ENCODE data around the gene DSTN.

DSTN gene

GRCh38 chr20:17555106-17555505, 14.8 kb upstream of the DSTN start:
- DNase-seq = no peak

GRCh38 chr20:17556837-17557674, 12.8 kb upstream of the DSTN start:
- no peak for DNase-seq

- no peak for DNase-seq
Observed at GRCh38 chr20:17557675-17558006, 12.2 kb upstream of the DSTN start.

- DNase-seq = peak; percentile 60 to 65
Observed at GRCh38 chr20:17558154-17558940, 11.5 kb upstream of the DSTN start.

- no peak for DNase-seq
Observed at GRCh38 chr20:17558941-17559304, 11.0 kb upstream of the DSTN start.

GRCh38 chr20:17559338-17559737, 10.5 kb upstream of the DSTN start:
- DNase-seq = no peak

- no peak for DNase-seq
Observed at GRCh38 chr20:17560344-17561074, 9.4 kb upstream of the DSTN start.

GRCh38 chr20:17562804-17563305, 7.0 kb upstream of the DSTN start:
- DNase-seq = no peak

GRCh38 chr20:17565169-17565845, 4.6 kb upstream of the DSTN start:
- no peak for DNase-seq

GRCh38 chr20:17566345-17566744, 3.5 kb upstream of the DSTN start:
- no peak for DNase-seq

- peak in 1 of 2 experiments; percentile 12 for DNase-seq
Observed at GRCh38 chr20:17568045-17568788, 1.7 kb upstream of the DSTN start.

- DNase-seq = peak in 1 of 2 experiments; percentile 15
Observed at GRCh38 chr20:17568972-17569521, 828 bp upstream of the DSTN start.

- peak; percentile 38 to 46 for DNase-seq
Observed at GRCh38 chr20:17570347-17571152, 675 bp downstream of the DSTN start.

GRCh38 chr20:17571153-17571527, 1.3 kb downstream of the DSTN start:
- DNase-seq = no peak

- DNase-seq = no peak
Observed at GRCh38 chr20:17572034-17572638, 2.3 kb downstream of the DSTN start.

GRCh38 chr20:17573463-17573862, 3.6 kb downstream of the DSTN start:
- DNase-seq = no peak

GRCh38 chr20:17576215-17576614, 6.3 kb downstream of the DSTN start:
- no peak for DNase-seq

GRCh38 chr20:17579369-17580039, 9.6 kb downstream of the DSTN start:
- DNase-seq = no peak

- no peak for DNase-seq
Observed at GRCh38 chr20:17580895-17581294, 11.0 kb downstream of the DSTN start.

GRCh38 chr20:17583126-17583525, 13.3 kb downstream of the DSTN start:
- DNase-seq = no peak

All from Kasumi-1 (cell line).